ENCODE data around the gene NRAP. TPM values are rescaled to one million over a fixed set of nuclear protein-coding genes. Genes with fewer than 3 reads are reported as not detected.

NRAP gene
- total and polyA plus RNA-seq, 12 donors = 168 to 1,999 (median 1,161) TPM

GRCh38 chr10:113695691-113696090 is 31.9 kb upstream of the NRAP start:
- DNase-seq (no peak), ATAC-seq (no peak)
- intact Hi-C loops (cut with DNase I) = no loop called here
- no peak for TF ChIP-seq CTCF (IDR thresholded peaks at IDR 0.05)
- no peak overlapping the region for H3K27ac ChIP-seq
- H3K36me3 ChIP-seq = peaks cover 0 to 69% (median 21%) of the 10 kb centered on the region in 9 donors
- peaks cover 0 to 7% (median 0%) of the 10 kb centered on the region in 9 donors for H3K4me1 ChIP-seq
- H3K27me3 ChIP-seq = no peaks in the 10 kb centered on the region
- no peak overlapping the region for H3K4me3 ChIP-seq
- H3K9me3 ChIP-seq = peaks cover 0 to 34% (median 20%) of the 10 kb centered on the region in 11 donors
- 98 to 100% methylated on average over 1 of the region's 1 CpG for WGBS, 2 donors

DNA sequence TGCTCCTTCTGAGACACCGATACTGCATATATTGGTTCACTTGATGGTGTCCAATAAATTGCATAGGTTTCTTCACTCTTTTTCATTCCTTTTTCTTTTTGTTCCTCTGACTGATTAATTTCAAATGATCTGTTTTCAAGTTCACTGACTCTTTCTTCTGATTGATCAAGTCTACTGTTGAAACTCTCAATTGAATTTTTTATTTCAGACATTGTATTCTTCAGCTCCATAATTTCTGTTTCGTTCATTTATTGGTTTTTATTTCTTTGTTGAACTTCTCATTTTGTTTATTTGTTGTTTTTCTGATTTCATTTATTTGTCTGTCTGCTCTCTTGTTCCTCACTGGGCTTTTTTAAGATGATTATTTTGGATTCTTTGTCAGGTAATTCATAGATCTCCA is 29.5 kb upstream of the NRAP start:
- DNase-seq (no peak), ATAC-seq (no peak)
- peaks cover 0 to 45% (median 20%) of the 10 kb centered on the region in 9 donors for H3K36me3 ChIP-seq
- no peak overlapping the region for H3K27ac ChIP-seq
- no peak for TF ChIP-seq CTCF (IDR thresholded peaks at IDR 0.05)
- peaks cover 0 to 7% (median 0%) of the 10 kb centered on the region in 9 donors for H3K4me1 ChIP-seq
- peaks cover 0 to 56% (median 24%) of the 10 kb centered on the region in 11 donors for H3K9me3 ChIP-seq
- 95 to 96% methylated on average over 2 of the region's 2 CpGs for WGBS, 2 donors
- H3K27me3 ChIP-seq = no peaks in the 10 kb centered on the region
- no peak overlapping the region for H3K4me3 ChIP-seq
- intact Hi-C loops (cut with DNase I) = no loop called here

DNA sequence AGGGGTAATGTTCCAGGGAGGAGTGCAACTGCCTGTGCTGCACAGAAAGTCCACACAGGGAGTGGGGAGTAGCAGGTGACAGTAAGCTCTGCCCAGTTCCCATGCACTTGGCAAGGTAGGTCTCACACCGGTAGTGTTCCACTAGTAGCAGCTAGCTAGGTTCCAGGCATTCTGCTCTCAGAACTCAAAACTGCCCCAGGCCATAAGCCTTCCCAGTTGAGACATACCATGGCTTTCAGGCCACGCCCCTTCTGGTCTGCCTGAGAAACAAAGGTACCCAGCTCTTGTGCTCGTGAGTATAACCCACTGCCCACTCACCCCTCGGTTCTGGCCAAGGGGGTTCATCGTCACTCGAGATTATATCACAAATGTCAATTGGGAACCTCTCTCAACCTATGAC is 28.4 kb upstream of the NRAP start:
- no peak overlapping the region for H3K4me3 ChIP-seq
- DNase-seq (no peak), ATAC-seq (no peak)
- no peak overlapping the region for H3K27ac ChIP-seq
- H3K4me1 ChIP-seq = peaks cover 0 to 7% (median 0%) of the 10 kb centered on the region in 9 donors
- intact Hi-C loops (cut with DNase I) = no loop called here
- TF ChIP-seq CTCF (IDR thresholded peaks at IDR 0.05) = no peak
- 97% methylated on average over 6 of the region's 6 CpGs for WGBS, 2 donors
- H3K36me3 ChIP-seq = peaks cover 0 to 37% (median 14%) of the 10 kb centered on the region in 9 donors
- peaks cover 0 to 65% (median 32%) of the 10 kb centered on the region in 11 donors for H3K9me3 ChIP-seq
- H3K27me3 ChIP-seq = no peaks in the 10 kb centered on the region

- 91 to 98% methylated on average over 2 of the region's 2 CpGs for WGBS, 2 donors
- DNase-seq = no peak
- Histone ChIP-seq H3K4me3 (no peak overlapping the region), H3K4me1 (peaks cover 0 to 7% (median 0%) of the 10 kb centered on the region in 9 donors), H3K27me3 (no peaks in the 10 kb centered on the region), H3K9me3 (peaks cover 0 to 74% (median 41%) of the 10 kb centered on the region in 11 donors), H3K27ac (no peak overlapping the region), H3K36me3 (peaks cover 0 to 45% (median 14%) of the 10 kb centered on the region in 9 donors)
- TF ChIP-seq CTCF (IDR thresholded peaks at IDR 0.05) = no peak
- intact Hi-C loops (cut with DNase I) = no loop called here
- ATAC-seq = no peak
Observed at GRCh38 chr10:113691381-113691780, 27.5 kb upstream of the NRAP start.
